Activated CD4-positive, alpha-beta T cell treated with anti-CD3 and anti-CD28 coated beads for 24 hours (primary cell): ENCODE results near the gene KIF21A.

ENCODE experiments used
- DNase-seq, 2 donors: peaks; one replicate each; pipeline ENCODE4 v3.0.0-alpha.2; 2020; ENCODE audit warnings: low read depth in 2 of 2

The KIF21A gene

DNA sequence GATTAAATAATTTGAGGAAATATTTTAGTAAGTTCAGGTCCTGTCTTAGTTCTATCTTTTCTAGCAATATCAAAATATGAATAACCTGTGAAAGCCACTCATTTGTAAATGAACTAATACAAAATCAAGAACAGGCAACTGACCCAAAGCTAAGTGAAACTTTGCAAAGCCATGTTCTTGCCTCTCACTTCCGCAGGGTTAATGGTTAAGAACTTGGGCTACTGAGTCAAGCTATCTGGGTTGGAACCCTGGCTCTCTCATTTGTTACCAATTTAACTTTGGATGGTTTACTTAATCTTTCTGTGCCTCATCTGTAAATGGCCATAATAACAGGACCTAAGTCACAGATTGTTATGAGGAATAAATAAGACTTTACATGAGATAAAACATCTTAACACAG is 2.8 kb downstream of the KIF21A start:
- no peak for DNase-seq

DNA sequence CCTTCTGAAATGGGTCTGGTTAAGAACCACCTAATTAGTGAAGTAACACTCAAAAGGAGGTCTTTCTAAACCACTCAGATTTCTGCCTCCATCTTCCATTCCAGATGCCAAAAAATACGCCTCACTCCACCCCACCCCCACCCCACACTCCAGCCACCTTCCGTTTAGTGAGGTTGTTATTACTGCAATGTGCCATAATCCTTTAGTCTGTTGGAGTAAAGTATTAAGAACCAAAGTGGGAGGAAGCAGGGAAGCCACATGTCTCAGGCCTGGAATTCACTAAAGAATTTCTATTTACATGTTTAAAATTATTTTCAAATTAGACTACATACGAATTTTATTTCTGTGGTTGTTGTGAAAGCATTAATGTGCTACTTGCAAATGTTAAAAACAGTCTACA is 7.4 kb downstream of the KIF21A start:
- DNase-seq: no peak

DNA sequence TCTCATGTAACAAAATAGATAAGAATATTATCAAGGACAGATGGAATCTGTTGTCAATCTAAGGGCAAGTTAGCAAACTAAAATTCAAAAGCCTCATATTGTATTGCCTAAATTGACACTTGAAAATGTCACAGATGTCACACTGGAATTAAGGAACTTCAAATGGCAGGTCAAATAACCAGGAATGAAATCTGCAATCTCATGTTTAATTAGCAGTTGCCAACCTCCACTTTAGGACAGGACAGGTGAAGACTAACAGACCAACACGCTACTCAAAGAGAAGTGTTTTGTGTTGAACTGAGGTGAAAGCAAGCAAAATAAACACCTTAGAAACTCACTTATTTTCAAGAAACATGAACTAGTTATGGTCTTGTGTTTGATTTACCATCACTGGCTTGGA is 11.1 kb downstream of the KIF21A start:
- DNase-seq: no peak

DNA sequence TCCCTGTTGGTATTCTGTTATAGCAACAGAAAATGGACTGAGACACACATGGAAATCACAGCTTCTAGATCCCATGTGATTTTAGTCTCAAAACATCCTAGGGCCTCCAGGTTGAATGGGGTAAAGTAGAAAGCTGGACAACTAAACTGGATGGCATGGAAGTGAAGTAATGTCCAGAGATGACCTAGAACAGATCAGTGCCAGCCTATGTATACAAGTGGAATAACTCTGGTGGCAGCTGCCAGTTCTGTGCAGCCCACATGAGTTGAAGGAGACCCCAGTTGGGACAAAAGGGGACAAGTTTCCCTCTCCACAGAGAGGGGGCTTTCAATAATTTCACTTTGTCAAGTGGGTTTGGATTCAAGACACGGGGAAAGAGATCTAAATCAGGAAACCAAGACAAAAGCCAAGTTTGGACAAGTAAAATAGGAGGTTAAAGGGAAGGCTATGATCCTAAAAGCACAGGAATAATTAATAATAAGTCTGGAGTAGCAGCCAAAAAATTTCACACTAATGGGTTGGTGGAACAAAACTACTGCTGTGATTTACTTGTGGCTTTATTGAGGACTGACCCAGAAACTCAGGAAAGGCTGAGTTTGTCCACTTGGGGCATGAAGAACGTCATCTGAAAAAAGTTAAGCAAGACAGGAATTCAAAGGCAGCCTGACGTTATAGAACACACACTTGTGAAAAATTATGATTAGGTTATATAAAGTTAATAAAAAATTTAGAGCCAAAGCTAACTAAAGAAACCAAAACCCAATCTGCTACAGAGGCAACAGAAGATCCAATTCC is 11.7 kb downstream of the KIF21A start:
- no peak for DNase-seq

DNA sequence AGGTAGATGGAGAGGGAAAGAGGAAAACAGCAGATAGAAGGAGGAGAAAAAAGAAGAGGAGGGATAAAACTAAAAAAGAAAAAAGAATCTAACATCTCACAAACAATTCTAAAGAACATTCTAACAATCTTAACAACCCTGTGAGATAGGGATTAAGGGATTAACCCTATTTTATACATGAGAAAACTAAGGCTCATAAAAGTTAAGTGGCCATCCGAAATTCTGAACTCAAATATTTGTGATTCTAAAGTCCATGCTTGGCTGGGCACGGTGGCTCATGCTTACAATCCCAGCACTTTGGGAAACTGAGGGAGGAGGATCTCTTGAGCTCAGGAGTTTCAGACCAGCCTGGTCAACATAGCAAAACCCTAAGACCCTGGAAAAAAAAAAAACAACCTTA is 13.1 kb downstream of the KIF21A start:
- no peak for DNase-seq

DNA sequence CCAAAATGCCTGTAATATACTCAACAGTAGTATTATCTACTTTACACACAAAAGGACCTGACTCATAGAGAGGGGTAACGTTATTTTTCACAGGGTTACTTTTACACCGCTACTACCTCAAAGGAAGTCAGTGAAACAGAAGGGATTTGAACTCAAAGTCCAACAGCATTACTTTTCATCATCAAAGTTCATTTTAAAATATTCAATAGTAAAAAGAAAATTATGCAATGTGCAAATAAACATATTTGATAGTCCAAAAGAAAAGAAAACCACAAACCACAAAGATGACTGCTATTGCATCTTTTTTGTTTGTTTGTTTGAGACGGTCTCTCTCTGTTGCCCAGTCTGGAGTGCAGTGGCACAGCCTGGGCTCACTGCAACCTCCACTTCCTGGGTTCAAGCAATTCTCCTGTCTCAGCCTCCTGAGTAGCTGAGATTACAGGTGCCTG is 15.5 kb downstream of the KIF21A start:
- DNase-seq: no peak

DNA sequence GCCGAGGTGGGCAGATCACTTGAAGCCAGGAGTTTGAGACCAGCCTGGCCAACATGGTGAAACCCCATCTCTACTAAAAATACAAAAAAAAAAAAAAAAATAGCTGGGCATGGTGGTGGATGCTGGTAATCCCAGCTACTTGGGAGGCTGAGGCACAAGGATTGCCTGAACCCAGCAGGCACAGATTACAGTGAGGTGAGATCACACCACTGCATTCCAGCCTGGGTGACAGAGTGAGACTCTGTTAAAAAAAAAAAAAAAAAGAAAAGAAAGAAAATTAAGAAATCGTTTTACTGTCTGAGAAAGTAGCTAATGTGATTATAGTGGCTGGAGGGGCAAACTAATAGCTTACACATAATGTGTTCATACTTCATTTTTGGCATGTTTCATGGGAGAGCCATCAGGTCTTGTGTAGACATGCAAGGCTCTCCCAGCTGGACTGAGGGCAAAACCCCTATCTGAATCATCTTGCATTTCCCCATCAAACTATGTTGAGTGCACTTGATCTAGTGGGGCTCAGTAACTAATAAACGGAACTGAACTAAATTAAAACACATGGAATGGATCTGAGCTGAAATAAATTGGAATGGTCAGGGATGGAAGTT is 16.2 kb downstream of the KIF21A start:
- no peak for DNase-seq

DNA sequence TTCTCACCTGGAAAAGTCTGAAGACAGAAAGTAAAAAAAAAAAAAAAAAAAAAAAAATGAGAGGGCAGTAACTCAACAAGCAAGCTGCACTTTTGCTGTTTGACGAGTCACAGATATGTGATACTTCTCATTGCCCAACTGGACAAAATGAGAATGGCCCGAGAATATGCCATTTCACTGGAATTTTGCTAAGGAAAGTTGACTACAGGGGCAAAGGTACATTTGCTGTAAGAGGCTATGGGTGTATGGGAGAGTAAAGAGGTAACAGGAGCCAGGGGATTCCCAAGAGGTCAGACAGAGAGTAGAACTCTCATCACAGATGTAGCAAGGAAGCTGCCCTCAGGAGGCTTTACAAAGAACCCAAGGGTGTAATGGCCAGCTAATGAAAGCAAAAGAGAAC is 22.9 kb downstream of the KIF21A start:
- no peak for DNase-seq

DNA sequence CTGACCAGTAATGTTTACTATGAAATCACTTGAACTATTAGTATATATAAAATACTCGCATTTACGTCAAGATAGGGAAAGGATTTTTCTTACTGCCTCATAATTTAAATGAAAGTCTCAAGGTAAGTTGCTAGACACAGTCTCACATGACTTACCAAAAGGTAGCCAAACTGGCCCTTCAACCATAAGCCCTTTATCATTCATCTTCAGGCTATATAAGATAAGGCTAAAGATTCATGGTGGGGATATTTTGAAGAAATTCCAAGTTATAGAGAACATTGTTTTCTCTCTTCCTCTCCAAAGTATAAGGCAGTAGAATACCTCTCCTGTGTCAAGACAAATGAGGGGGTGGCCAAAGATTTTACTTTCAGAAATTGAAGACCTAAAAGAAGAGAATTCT is 23.4 kb downstream of the KIF21A start:
- no peak for DNase-seq

DNA sequence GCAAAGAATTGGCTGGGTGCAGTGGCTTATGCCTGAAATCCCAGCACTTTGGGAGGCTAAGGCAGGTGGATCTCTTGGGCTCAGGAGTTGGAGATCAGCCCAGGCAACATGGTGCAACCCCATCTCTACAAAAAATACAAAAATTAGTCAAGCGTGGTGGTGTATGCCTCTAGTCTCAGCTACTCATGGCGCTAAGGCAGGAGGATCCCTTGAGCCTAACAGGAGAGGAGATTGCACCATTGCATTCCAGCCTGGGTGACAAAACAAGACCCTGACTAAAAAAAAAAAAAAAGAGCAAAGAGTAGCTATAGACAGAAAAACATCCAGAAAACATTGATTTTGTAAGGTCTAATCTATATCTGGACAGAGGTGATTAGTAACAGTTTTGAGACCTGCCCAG is 25.0 kb downstream of the KIF21A start:
- DNase-seq: no peak

DNA sequence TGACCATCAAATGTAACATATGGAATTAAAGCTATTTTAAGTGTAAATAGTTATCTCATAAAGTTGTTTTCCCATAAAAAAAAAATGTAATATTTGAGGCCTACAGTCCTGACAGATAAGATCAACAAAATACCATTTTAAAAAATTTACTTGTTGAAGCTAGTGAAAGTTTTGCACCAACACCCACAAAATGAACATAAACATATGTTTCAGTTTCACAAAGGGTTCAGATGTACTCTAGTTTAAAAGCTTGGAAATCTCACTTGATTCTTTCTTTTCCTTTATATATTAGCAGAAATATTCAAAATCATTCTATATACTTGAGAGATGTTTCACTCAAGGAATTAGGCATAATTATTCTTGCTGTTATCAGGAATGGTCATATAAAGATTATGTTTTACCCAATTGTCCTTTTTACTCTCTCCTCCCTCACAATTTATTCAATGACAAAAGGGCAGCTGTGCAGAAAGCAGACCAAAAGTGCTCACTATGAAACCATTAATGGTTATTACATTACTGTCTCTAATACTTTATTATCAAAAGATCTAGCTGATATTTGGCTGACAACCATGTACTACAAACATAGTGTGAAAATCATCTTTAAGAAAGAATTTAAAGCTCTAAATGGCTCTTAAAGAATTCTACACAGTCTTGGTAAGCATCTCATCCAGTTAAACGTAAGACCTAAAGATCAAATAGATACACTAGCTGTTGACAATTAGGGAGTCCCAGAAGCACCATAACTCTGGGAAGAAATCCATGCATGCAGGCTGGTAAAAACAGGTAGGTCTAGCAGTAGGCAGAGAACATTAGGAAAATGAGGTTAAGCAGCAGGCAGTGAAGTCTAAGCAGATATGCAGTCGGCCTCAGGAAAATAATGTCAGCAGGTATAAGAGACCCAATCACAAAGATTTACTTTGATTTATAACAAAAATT is 28.8 kb downstream of the KIF21A start:
- no peak for DNase-seq

DNA sequence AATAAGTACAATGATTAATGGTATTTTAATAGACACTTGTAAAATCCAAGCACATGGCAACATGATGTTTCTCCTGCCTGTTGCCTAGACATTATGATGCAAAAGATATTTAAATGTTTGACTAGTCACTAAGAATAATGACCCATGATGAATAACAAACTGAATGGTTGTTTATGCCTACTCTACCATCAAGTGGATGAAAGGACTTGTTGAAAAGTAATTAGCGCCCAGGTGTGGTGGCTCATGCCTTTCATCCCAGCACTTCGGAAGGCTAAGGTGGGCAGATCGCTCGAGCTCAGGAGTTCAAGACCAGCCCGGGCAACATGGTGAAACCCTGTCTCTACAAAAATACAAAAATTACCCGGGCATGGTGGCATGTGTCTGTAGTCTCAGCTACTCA is 30.7 kb downstream of the KIF21A start:
- no peak for DNase-seq

DNA sequence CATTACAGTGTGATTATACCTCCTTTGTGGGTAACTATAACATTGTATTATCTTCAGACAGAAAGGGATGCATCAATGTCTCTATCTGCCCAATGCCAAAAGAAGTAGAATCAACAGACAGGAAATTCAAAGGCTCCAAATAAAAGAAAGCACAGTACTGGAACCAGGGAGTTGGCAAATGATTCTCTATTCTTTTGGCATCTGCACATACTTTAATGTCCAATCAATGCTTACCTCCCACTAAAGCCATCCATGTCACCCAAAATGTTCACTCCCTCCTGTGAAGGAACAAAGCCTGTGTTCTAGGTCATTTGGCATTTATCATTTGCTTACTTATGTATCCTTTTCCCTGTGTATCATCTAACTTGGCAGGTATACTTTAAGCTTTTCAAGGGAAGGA is 36.7 kb downstream of the KIF21A start:
- no peak for DNase-seq

DNA sequence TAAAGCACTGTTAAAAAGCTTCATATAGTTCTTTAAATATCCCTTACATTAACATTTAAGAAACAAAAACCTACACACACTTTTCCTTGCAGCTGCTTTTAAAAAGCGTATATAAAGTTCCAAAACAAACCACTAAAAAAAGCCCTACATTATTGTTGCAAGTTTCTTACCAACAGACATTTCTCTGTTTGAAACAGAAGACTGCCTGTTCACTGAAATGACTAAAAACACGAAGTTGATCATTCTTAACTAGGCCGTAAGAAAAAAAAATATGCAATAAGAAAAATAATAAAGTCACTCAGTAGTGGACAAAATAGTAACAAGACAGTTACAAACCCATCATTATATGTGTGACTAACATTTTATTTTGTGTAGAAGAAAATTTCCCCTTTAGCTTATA is 37.3 kb downstream of the KIF21A start:
- no peak for DNase-seq

DNA sequence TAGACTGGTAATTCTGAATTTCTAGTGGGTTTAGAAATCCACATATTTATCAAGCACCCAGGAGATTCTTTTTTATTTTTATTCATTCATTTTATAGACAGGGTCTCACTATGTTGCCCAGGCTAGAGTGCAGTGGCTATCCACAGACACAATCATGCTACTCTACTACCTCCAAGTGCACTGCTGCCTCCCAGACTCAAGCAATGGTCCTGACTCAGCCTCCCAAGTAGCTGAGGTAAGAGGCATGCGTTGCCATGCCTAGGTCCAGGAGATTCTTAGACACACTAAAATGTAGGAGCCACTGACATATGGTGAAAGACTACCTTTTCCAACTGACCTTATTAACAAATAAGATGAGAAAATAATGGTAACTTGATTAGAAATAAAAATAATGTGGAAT is 38.9 kb downstream of the KIF21A start:
- no peak for DNase-seq

DNA sequence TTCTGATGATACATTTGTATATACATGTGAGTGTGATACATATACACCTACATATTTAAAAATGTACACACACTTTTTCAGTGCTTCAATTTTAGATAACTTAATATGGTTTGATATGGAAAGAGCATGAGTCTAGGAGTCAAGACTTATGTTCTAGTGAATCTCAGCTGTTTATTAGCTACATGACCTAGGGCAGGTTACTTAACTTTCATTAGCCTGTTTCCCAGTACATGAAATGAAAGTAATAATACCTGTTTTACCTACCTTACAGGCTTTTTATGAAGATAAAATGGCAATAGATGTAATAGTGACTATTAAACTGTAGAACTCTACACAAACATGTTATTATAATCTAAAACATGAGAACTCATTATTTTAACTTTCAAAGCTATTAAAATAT is 39.5 kb downstream of the KIF21A start:
- no peak for DNase-seq

DNA sequence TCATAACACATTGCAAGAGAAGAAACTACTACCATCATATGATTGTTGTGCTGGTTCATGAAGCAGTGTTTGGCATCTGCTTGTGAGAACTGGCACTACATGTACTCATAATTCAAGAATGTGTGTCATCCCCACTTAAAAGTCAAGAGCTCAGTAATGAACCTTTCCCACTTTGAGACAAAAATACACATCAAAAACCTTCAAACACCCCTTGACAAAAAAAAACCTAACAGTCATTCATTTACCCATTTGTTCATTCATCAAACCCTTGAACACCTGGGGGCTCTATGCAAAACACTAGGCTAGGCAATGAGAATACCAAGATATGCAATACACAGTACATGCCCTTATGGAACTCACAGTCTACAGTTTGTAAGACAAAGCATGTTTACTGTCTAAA is 40.0 kb downstream of the KIF21A start:
- no peak for DNase-seq

DNA sequence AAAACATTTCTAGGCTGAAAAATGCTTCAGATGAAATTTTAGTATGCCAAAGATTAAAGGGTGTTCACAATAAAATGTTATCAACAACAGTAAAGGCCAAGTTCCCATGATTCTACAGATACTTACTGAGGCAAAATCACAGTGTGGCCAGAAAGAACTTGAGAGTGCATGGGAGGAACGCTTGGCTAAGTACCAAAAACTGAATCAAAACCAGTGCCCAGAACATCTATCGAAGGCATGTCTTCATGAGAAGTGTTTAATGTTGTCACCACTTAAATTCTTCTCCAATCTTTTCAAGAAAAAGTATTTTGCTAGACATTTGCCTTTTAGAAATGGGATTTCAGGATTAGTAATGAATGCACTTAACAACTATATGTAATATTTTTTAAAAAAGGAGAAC is 41.5 kb downstream of the KIF21A start:
- no peak for DNase-seq

DNA sequence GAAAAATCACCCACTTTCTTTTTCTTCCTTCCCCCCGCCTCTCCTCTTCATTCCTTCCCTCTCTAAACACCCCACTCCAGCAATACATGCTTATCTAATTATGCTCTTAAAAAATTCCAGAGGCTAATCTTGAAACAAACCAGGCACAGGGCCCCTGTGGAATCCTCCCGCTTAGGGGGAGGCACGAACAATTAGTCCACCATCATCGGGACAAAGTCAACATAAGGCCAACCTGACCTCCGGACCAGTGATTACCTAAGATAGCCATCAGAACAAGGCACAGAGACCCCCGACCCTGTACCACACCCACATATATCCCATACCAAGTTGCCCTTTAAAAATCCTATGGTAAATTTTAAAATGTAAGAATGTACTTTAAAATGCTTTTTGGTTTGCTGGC is 47.1 kb downstream of the KIF21A start:
- no peak for DNase-seq

DNA sequence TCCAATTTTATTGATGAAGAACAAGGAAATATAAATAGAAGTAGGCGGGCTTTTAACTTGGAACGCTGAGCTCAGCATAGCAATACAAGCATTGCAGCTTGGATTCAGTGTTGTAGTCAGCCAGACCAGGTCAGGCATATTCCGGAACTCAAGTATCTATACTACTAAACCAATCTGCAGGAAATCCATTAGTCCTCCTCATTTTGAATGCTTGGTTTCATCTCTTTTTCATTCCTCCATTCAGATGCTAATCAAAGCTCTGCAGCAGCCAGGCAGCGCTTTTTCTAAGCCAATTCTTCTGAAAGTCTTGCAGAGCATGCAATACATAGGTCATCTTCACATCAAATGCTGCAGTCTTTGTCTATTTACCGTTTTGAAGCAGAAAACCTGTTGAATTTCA is 49.0 kb downstream of the KIF21A start:
- DNase-seq: no peak

DNA sequence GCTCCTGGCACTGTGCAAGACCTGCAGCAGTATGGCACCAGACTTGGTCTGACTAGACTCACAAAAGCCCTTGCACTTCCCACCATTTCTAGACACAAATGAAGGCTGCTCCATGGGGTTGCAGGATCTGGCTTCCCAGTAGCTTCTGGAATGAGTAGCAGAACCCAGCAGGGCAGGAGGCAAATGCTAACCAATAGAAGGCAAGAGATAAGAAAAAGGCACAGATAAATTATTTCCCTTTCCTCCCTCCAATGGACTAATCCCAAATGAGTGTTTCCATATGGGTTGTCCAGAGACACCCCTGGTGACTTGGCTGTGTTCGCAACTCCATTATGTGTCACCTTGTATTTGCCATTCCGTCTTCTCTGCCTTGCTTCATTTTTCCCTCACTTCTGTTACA is 49.7 kb downstream of the KIF21A start:
- DNase-seq: no peak

DNA sequence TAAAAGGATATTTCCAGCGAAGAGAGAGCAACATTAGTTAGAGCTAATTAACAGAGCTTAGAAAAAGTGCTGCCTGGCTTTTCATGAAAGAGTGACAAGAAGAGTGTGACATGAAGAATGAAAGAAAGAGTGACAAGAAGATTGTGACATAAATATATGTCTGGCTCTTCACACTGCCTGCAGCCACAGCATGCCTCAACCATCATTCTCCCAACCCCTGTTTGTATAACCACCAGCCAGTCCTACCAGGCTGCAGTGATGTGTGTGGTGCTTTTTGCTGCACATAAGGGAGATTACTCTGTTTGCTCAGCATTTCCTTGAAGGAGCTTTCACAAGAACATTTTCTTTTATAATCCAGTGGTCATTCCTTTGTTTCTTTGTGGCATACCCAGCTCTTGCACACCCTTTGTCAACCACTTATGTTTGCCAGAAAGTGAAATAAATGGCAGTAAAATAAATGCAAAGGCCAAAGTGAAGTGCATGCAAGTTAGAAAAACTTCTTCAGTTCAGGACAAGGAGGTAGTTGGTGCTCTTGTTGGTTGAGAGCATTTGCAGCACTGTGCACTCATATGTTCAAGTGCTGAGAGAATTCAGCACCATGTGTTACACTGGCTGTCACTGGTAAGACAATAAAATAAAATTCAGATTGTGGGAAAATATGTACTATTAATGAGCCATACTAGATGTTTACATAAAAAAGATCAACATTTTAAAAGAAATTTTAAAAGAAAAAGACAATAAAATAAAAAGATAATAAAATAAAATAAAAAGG is 50.6 kb downstream of the KIF21A start:
- no peak for DNase-seq
